HEK293 (cell line): ENCODE data around the gene XIRP1.

Experiments
- BCL11A ChIP-seq: fragments of 450-650 bp; formaldehyde crosslinking; IDR thresholded peaks from 2 replicates; pipeline ENCODE4 v1.5.1; 2016; ENCODE audit warnings: low read depth, missing biosample characterization, missing genetic modification characterization
- BCL11B ChIP-seq: fragments of 450-650 bp; formaldehyde crosslinking; IDR thresholded peaks from 2 replicates; pipeline ENCODE4 v1.5.1; 2016; ENCODE audit warnings: low read depth, missing biosample characterization, missing genetic modification characterization
- KLF1 ChIP-seq: fragments of 450-650 bp; formaldehyde crosslinking; IDR thresholded peaks from 2 replicates; pipeline ENCODE4 v1.5.1; 2016; ENCODE audit warnings: missing biosample characterization, missing genetic modification characterization
- KLF9 ChIP-seq: fragments of 450-650 bp; formaldehyde crosslinking; IDR thresholded peaks from 2 replicates; pipeline ENCODE4 v1.5.1; 2016; ENCODE audit warnings: missing biosample characterization, missing genetic modification characterization, low read depth
- MEIS1 ChIP-seq: sonication (generic); formaldehyde crosslinking; IDR thresholded peaks from 2 replicates; pipeline ENCODE4 v1.8.1; 2022; ENCODE audit warnings: missing genetic modification reagents, mild to moderate bottlenecking, borderline replicate concordance
- MYNN ChIP-seq: fragments of 450-650 bp; formaldehyde crosslinking; IDR thresholded peaks from 2 replicates; pipeline ENCODE4 v1.5.1; 2016; ENCODE audit warnings: missing biosample characterization, missing genetic modification characterization, borderline replicate concordance
- OVOL3 ChIP-seq: fragments of 450-650 bp; formaldehyde crosslinking; IDR thresholded peaks from 2 replicates; pipeline ENCODE4 v1.5.1; 2016; ENCODE audit warnings: missing biosample characterization, missing genetic modification characterization
- PBX3 ChIP-seq: sonication (generic); formaldehyde crosslinking; IDR thresholded peaks from 2 replicates; pipeline ENCODE4 v1.8.1; 2022; ENCODE audit warnings: mild to moderate bottlenecking, moderate library complexity, missing genetic modification reagents
- PRDM1 ChIP-seq: fragments of 450-650 bp; formaldehyde crosslinking; IDR thresholded peaks from 2 replicates; pipeline ENCODE4; 2016; ENCODE audit warnings: missing biosample characterization, missing genetic modification characterization
- SP2 ChIP-seq: fragments of 450-650 bp; formaldehyde crosslinking; IDR thresholded peaks from 2 replicates; pipeline ENCODE4 v1.5.1; 2016; ENCODE audit warnings: missing biosample characterization, missing genetic modification characterization
- TRIM28 ChIP-seq: IDR thresholded peaks from 2 replicates; pipeline ENCODE4 v1.6.1; 2011; ENCODE audit warnings: low read length, control low read depth, borderline replicate concordance
- WT1 ChIP-seq: fragments of 450-650 bp; formaldehyde crosslinking; IDR thresholded peaks from 2 replicates; pipeline ENCODE4 v1.5.1; 2016; ENCODE audit warnings: missing biosample characterization, missing genetic modification characterization
- ZBTB21 ChIP-seq: fragments of 450-650 bp; formaldehyde crosslinking; IDR thresholded peaks from 2 replicates; pipeline ENCODE4 v1.5.1; 2017; ENCODE audit warnings: missing biosample characterization, missing genetic modification characterization
- ZFHX2 ChIP-seq: fragments of 450-650 bp; formaldehyde crosslinking; conservative IDR thresholded peaks from 2 replicates; pipeline ENCODE4 v1.5.1; 2016; ENCODE audit warnings: missing biosample characterization, missing genetic modification characterization
- ZFP37 ChIP-seq: fragments of 450-650 bp; formaldehyde crosslinking; IDR thresholded peaks from 2 replicates; pipeline ENCODE4 v1.5.1; 2016; ENCODE audit warnings: missing biosample characterization, missing genetic modification characterization
- ZNF114 ChIP-seq: fragments of 450-650 bp; formaldehyde crosslinking; IDR thresholded peaks from 2 replicates; pipeline ENCODE4 v1.5.0; 2017; ENCODE audit warnings: missing biosample characterization, missing genetic modification characterization
- ZNF202 ChIP-seq: fragments of 450-650 bp; formaldehyde crosslinking; IDR thresholded peaks from 2 replicates; pipeline ENCODE4 v1.5.1; 2016; ENCODE audit warnings: missing biosample characterization, missing genetic modification characterization, borderline replicate concordance
- ZNF341 ChIP-seq: fragments of 450-650 bp; formaldehyde crosslinking; IDR thresholded peaks from 2 replicates; pipeline ENCODE4; 2016; ENCODE audit warnings: low read depth, missing biosample characterization, missing genetic modification characterization
- ZNF37A ChIP-seq: fragments of 450-650 bp; IDR thresholded peaks from 2 replicates; pipeline ENCODE4 v1.5.1; 2018; ENCODE audit warnings: missing biosample characterization, missing genetic modification characterization
- ZNF404 ChIP-seq: fragments of 450-650 bp; formaldehyde crosslinking; IDR thresholded peaks from 2 replicates; pipeline ENCODE4 v1.5.1; 2017; ENCODE audit warnings: missing biosample characterization, missing genetic modification characterization
- ZNF501 ChIP-seq: fragments of 450-650 bp; formaldehyde crosslinking; IDR thresholded peaks from 2 replicates; pipeline ENCODE4 v1.5.1; 2016; ENCODE audit warnings: missing biosample characterization, missing genetic modification characterization
- ZNF529 ChIP-seq: fragments of 450-650 bp; formaldehyde crosslinking; IDR thresholded peaks from 2 replicates; pipeline ENCODE4 v1.5.1; 2017; ENCODE audit warnings: missing genetic modification characterization, missing biosample characterization; ENCODE audit not compliant: insufficient replicate concordance
- ZNF654 ChIP-seq: fragments of 450-650 bp; formaldehyde crosslinking; IDR thresholded peaks from 2 replicates; pipeline ENCODE4 v1.5.1; 2016; ENCODE audit warnings: low read depth, missing biosample characterization, missing genetic modification characterization
- ZNF660 ChIP-seq: fragments of 450-650 bp; IDR thresholded peaks from 2 replicates; pipeline ENCODE4 v1.5.1; 2018; ENCODE audit warnings: missing biosample characterization, mild to moderate bottlenecking, missing genetic modification characterization
- ZNF670 ChIP-seq: fragments of 450-650 bp; formaldehyde crosslinking; IDR thresholded peaks from 2 replicates; pipeline ENCODE4 v1.5.1; 2016; ENCODE audit warnings: missing biosample characterization, missing genetic modification characterization, low read depth
- ZNF701 ChIP-seq: fragments of 450-650 bp; formaldehyde crosslinking; IDR thresholded peaks from 2 replicates; pipeline ENCODE4 v1.5.1; 2016; ENCODE audit warnings: missing biosample characterization, missing genetic modification characterization
- ZNF776 ChIP-seq: fragments of 450-650 bp; formaldehyde crosslinking; IDR thresholded peaks from 2 replicates; pipeline ENCODE4 v1.5.0; 2017; ENCODE audit warnings: missing biosample characterization, missing genetic modification characterization, borderline replicate concordance
- ZNF830 ChIP-seq: fragments of 450-650 bp; IDR thresholded peaks from 2 replicates; pipeline ENCODE4 v1.5.0; 2018; ENCODE audit warnings: missing biosample characterization, missing genetic modification characterization, low read depth, mild to moderate bottlenecking, moderate library complexity
- ZSCAN23 ChIP-seq: fragments of 450-650 bp; formaldehyde crosslinking; IDR thresholded peaks from 2 replicates; pipeline ENCODE4 v1.5.1; 2016; ENCODE audit warnings: missing biosample characterization, missing genetic modification characterization
- TF ChIP-seq, protein P1 (sequence below): fragments of 450-650 bp; formaldehyde crosslinking; IDR thresholded peaks from 2 replicates; pipeline ENCODE4 v1.5.1; 2016; ENCODE audit warnings: missing biosample characterization, missing genetic modification characterization, low read depth
- TF ChIP-seq, protein P2 (sequence below): fragments of 450-650 bp; formaldehyde crosslinking; IDR thresholded peaks from 2 replicates; pipeline ENCODE4 v1.5.1; 2016; ENCODE audit warnings: missing biosample characterization, missing genetic modification characterization
- TF ChIP-seq, protein P3 (sequence below): fragments of 450-650 bp; formaldehyde crosslinking; conservative IDR thresholded peaks from 2 replicates; pipeline ENCODE4 v1.5.1; 2016; ENCODE audit warnings: low read depth, missing biosample characterization, missing genetic modification characterization

The XIRP1 gene

GRCh38 chr3:39146611-39147591 lies 45.5 kb downstream of the XIRP1 start (continued):
- TF ChIP-seq PRDM1 (tag by site-specific recombination) (peak; percentile 9), ZNF529 (tag by site-specific recombination) (no peak), ZNF404 (tag by site-specific recombination) (no peak), ZNF660 (tag by site-specific recombination) (no peak), ZNF202 (no peak), MYNN (tag by site-specific recombination) (no peak), ZNF501 (tag by site-specific recombination) (no peak), ZNF830 (no peak), ZSCAN23 (tag by site-specific recombination) (no peak), ZNF37A (tag by site-specific recombination) (no peak), MEIS1 (CRISPR knock-in tag) (no peak), ZNF114 (tag by site-specific recombination) (no peak), ZFHX2 (tag by site-specific recombination) (peak; percentile 87), WT1 (tag by site-specific recombination) (no peak), OVOL3 (no peak), ZNF701 (tag by site-specific recombination) (no peak), ZNF341 (tag by site-specific recombination) (no peak; the same call in 1 of the 2 replicates), KLF9 (tag by site-specific recombination) (peak; percentile 36; the same call in 1 of the 2 replicates), ZFP37 (tag by site-specific recombination) (peak; percentile 67; the same call in 1 of the 2 replicates), BCL11B (no peak), KLF1 (tag by site-specific recombination) (no peak), BCL11A (tag by site-specific recombination) (no peak), ZNF776 (no peak), ZBTB21 (tag by site-specific recombination) (no peak), ZNF654 (tag by site-specific recombination) (no peak), ZNF670 (no peak), TRIM28 (peak; percentile 60; the same call in 1 of the 2 replicates), SP2 (tag by site-specific recombination) (no peak), PBX3 (no peak)
- TF ChIP-seq, protein P1, sequence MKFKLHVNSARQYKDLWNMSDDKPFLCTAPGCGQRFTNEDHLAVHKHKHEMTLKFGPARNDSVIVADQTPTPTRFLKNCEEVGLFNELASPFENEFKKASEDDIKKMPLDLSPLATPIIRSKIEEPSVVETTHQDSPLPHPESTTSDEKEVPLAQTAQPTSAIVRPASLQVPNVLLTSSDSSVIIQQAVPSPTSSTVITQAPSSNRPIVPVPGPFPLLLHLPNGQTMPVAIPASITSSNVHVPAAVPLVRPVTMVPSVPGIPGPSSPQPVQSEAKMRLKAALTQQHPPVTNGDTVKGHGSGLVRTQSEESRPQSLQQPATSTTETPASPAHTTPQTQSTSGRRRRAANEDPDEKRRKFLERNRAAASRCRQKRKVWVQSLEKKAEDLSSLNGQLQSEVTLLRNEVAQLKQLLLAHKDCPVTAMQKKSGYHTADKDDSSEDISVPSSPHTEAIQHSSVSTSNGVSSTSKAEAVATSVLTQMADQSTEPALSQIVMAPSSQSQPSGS (tag by site-specific recombination) = no peak
- TF ChIP-seq, protein P2, sequence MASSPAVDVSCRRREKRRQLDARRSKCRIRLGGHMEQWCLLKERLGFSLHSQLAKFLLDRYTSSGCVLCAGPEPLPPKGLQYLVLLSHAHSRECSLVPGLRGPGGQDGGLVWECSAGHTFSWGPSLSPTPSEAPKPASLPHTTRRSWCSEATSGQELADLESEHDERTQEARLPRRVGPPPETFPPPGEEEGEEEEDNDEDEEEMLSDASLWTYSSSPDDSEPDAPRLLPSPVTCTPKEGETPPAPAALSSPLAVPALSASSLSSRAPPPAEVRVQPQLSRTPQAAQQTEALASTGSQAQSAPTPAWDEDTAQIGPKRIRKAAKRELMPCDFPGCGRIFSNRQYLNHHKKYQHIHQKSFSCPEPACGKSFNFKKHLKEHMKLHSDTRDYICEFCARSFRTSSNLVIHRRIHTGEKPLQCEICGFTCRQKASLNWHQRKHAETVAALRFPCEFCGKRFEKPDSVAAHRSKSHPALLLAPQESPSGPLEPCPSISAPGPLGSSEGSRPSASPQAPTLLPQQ = peak; percentile 69
- TF ChIP-seq, protein P3, sequence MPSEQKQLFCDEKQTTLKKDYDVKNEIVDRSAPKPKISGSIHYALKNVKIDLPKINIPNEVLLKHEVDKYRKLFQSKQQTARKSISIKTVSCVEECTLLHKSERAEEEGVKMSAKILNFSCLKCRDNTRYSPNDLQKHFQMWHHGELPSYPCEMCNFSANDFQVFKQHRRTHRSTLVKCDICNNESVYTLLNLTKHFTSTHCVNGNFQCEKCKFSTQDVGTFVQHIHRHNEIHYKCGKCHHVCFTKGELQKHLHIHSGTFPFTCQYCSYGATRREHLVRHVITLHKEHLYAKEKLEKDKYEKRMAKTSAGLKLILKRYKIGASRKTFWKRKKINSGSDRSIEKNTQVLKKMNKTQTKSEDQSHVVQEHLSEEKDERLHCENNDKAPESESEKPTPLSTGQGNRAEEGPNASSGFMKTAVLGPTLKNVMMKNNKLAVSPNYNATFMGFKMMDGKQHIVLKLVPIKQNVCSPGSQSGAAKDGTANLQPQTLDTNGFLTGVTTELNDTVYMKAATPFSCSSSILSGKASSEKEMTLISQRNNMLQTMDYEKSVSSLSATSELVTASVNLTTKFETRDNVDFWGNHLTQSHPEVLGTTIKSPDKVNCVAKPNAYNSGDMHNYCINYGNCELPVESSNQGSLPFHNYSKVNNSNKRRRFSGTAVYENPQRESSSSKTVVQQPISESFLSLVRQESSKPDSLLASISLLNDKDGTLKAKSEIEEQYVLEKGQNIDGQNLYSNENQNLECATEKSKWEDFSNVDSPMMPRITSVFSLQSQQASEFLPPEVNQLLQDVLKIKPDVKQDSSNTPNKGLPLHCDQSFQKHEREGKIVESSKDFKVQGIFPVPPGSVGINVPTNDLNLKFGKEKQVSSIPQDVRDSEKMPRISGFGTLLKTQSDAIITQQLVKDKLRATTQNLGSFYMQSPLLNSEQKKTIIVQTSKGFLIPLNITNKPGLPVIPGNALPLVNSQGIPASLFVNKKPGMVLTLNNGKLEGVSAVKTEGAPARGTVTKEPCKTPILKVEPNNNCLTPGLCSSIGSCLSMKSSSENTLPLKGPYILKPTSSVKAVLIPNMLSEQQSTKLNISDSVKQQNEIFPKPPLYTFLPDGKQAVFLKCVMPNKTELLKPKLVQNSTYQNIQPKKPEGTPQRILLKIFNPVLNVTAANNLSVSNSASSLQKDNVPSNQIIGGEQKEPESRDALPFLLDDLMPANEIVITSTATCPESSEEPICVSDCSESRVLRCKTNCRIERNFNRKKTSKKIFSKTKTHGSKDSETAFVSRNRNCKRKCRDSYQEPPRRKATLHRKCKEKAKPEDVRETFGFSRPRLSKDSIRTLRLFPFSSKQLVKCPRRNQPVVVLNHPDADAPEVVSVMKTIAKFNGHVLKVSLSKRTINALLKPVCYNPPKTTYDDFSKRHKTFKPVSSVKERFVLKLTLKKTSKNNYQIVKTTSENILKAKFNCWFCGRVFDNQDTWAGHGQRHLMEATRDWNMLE (tag by site-specific recombination) = no peak
